ENCODE measurements around the gene MYO9B.

DNA sequence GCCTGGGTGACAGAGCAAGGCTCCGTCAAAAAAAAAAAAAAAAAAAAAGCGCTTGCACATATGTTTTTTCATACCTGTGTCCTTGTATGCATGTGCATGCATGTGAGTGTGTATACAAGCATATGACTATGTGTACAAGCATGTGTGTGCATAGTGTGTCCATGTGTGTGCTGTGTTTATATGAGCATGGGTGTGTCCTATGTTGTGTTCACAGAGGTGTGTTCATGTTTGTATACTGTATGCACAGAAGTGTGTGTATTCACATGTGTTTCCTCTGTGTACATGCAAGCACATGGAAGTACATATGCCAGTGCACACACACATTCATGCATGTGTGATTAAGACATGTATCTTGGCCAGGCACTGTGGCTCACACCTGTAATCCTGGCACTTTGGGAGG lies 17.1 kb downstream of the MYO9B start:
- TF ChIP-seq, protein P1, sequence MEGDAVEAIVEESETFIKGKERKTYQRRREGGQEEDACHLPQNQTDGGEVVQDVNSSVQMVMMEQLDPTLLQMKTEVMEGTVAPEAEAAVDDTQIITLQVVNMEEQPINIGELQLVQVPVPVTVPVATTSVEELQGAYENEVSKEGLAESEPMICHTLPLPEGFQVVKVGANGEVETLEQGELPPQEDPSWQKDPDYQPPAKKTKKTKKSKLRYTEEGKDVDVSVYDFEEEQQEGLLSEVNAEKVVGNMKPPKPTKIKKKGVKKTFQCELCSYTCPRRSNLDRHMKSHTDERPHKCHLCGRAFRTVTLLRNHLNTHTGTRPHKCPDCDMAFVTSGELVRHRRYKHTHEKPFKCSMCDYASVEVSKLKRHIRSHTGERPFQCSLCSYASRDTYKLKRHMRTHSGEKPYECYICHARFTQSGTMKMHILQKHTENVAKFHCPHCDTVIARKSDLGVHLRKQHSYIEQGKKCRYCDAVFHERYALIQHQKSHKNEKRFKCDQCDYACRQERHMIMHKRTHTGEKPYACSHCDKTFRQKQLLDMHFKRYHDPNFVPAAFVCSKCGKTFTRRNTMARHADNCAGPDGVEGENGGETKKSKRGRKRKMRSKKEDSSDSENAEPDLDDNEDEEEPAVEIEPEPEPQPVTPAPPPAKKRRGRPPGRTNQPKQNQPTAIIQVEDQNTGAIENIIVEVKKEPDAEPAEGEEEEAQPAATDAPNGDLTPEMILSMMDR (conservative IDR thresholded peaks at IDR 0.05; ENCODE audit: low read depth, low read length) = no peak
- TF ChIP-seq EZH2phosphoT487 (IDR thresholded peaks at IDR 0.05; ENCODE audit: borderline replicate concordance, low read length) (no peak), EZH2 (IDR thresholded peaks at IDR 0.05; ENCODE audit: low read length, unreplicated experiment) (no peak)
